Jurkat, Clone E6-1 (cell line): Measurements from ENCODE around the gene CCDC78.

ENCODE experiments used
- DNase-seq: peaks from one replicate; pipeline ENCODE4 v3.0.0-alpha.2; 2011; ENCODE audit warnings: low read depth, low spot score
- H3K4me3 ChIP-seq: 2 replicates; pipeline ENCODE4 v1.5.1; 2011; ENCODE audit warnings: mild to moderate bottlenecking, low read length, control low read depth, moderate library complexity

Gene CCDC78

GRCh38 chr16:684961-685696, 41.1 kb downstream of the CCDC78 start:
- H3K4me3 ChIP-seq, result no peak overlapping the region
- no peak for DNase-seq

- H3K4me3 ChIP-seq, result peak within 1 kb of the TSS; percentile 57
Observed at GRCh38 chr16:684071-684794, 42.0 kb downstream of the CCDC78 start, which contains the start of gene JMJD8. Gene JMJD8, minus strand, starts transcription at chr16:684334. Its CDS starts 15 bp downstream, at chr16:684319.

GRCh38 chr16:683396-684070, 42.7 kb downstream of the CCDC78 start:
- no peak for DNase-seq
- peak overlapping the region; percentile 57 for H3K4me3 ChIP-seq

More at GRCh38 chr16:684071-684794, 42.0 kb downstream of the CCDC78 start, which contains the start of gene JMJD8:
- peak; percentile 90 for DNase-seq

GRCh38 chr16:682493-683395, 43.5 kb downstream of the CCDC78 start:
- peak overlapping the region; percentile 57 for H3K4me3 ChIP-seq
- no peak for DNase-seq

GRCh38 chr16:681746-682427, 44.4 kb downstream of the CCDC78 start:
- no peak for DNase-seq
- H3K4me3 ChIP-seq, result no peak overlapping the region

GRCh38 chr16:680967-681745, 45.1 kb downstream of the CCDC78 start:
- DNase-seq, result no peak
- H3K4me3 ChIP-seq, result peak overlapping the region; percentile 59

- H3K4me3 ChIP-seq, result peak overlapping the region; percentile 59
- DNase-seq, result no peak
Observed at GRCh38 chr16:680625-680945, 45.7 kb downstream of the CCDC78 start.

GRCh38 chr16:679814-680624, 46.2 kb downstream of the CCDC78 start, which contains the start of gene STUB1:
Gene STUB1, plus strand, starts transcription at chr16:680410. Its CDS starts 116 bp downstream, at chr16:680526.
- peak; percentile 60 for DNase-seq
- H3K4me3 ChIP-seq, result peak within 1 kb of the TSS; percentile 59

- peak; percentile 47 for DNase-seq
- peak overlapping the region; percentile 54 for H3K4me3 ChIP-seq
Observed at GRCh38 chr16:678858-679813, 47.1 kb downstream of the CCDC78 start.

GRCh38 chr16:678209-678857, 47.9 kb downstream of the CCDC78 start:
- H3K4me3 ChIP-seq, result no peak overlapping the region
- DNase-seq, result no peak

- DNase-seq, result no peak
- no peak overlapping the region for H3K4me3 ChIP-seq
Observed at GRCh38 chr16:677316-678190, 48.7 kb downstream of the CCDC78 start.

GRCh38 chr16:676913-677312, 49.3 kb downstream of the CCDC78 start:
- no peak for DNase-seq
- no peak overlapping the region for H3K4me3 ChIP-seq

GRCh38 chr16:676565-676902, 49.7 kb downstream of the CCDC78 start:
- H3K4me3 ChIP-seq, result no peak overlapping the region
- no peak for DNase-seq

GRCh38 chr16:675884-676564, 50.2 kb downstream of the CCDC78 start:
- no peak overlapping the region for H3K4me3 ChIP-seq
- DNase-seq, result no peak
